ENCODE results near the gene PRMT5.
"Not testable (repeated sequence)": the region's sequence is repeated elsewhere in the genome, so short reads cannot be mapped to it uniquely, and the experiment has no call there.

Gene PRMT5

DNA sequence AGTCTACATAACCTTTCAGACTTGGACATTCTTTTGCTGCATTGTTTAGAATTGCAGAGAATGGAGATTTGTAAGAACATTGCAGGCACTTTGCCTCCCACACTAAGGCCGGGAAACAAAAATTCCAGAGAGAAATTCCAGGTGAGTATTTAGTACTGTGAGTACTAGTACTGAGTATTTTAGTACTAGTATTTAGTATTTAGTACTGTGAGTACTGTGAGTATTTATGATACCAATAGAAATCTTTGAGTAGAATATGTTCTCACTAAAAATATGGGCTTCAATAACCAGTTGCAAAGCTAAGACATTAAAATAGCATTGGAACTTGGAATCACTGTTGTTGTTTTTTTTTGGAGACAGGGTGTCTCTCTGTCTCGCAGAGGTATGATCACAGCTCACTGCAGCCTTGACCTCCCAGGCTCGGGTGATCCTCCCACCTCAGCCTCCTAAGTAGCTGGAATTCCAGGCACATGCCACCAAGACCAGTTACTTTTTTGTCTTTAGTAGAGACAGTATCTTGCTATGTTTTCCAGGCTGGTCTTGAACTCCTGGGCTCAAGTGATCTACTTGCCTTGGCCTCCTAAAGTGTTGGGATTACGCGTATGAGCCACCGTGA lies 33.0 kb upstream of the PRMT5 start:
- no peak for DNase-seq
- CTCF ChIA-PET, result interaction anchor here (0.9 to 6.2 kb wide), 3 partner anchors 11 to 107 kb away, joined by 3 to 54 read pairs (median 4); no protein-coding TSS in a partner anchor
- peaks cover 7% of the 10 kb centered on the region for H3K4me1 Mint-ChIP-seq
- no peak overlapping the region for H3K27ac Mint-ChIP-seq
- no peaks in the 10 kb centered on the region for H3K9me3 Mint-ChIP-seq
- H3K27me3 Mint-ChIP-seq, result peaks cover 11% of the 10 kb centered on the region
- no peak overlapping the region for H3K4me3 Mint-ChIP-seq
- no peaks in the 10 kb centered on the region for H3K36me3 Mint-ChIP-seq

- Mint-ChIP-seq H3K4me1 (peaks cover 30% of the 10 kb centered on the region), H3K36me3 (peaks cover 29% of the 10 kb centered on the region), H3K9me3 (no peaks in the 10 kb centered on the region), H3K27me3 (peaks cover 4% of the 10 kb centered on the region), H3K27ac (peak overlapping the region; percentile 92), H3K4me3 (peak overlapping the region; percentile 91)
- no peak for DNase-seq
- CTCF ChIA-PET, result interaction anchor here (0.8 to 3.7 kb wide), 11 partner anchors 11 to 166 kb away, joined by 3 to 24 read pairs (median 3); no protein-coding TSS in a partner anchor
These were observed 26.8 kb upstream of the PRMT5 start for GRCh38 chr14:22955702-22956569.

DNA sequence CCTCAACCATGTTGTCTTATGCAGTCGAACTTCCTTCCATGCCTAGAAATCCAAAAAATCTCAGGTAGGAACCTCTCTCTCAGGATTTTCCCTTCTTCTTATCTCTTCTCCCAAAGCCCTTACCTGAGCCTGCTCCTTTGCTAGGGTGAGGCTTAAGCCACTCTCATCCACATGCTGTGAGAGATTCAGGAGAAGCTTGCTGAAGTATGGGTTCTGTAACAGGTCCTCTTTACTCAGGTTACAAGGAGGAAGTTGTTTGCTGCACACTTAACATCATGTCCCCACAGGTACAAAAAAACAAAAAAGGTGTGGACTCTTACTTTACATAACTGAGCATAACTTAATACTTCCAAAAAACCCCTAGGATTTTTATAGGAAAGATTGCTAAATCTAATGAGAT lies 23.2 kb upstream of the PRMT5 start:
- Mint-ChIP-seq H3K36me3 (peaks cover 37% of the 10 kb centered on the region), H3K27me3 (no peaks in the 10 kb centered on the region), H3K4me3 (no peak overlapping the region), H3K9me3 (no peaks in the 10 kb centered on the region), H3K4me1 (peaks cover 24% of the 10 kb centered on the region), H3K27ac (no peak overlapping the region)
- CTCF ChIA-PET, result interaction anchor here (0.7 to 2.0 kb wide), 2 partner anchors 34 to 81 kb away, joined by 4 to 6 read pairs; no protein-coding TSS in a partner anchor
- DNase-seq, result no peak

- H3K27me3 Mint-ChIP-seq, H3K27ac Mint-ChIP-seq, DNase-seq, H3K9me3 Mint-ChIP-seq, CTCF ChIA-PET, H3K4me3 Mint-ChIP-seq: not testable (repeated sequence)
- H3K4me1 Mint-ChIP-seq, result peaks cover 23% of the 10 kb centered on the region
- peaks cover 43% of the 10 kb centered on the region for H3K36me3 Mint-ChIP-seq
These were observed 22.6 kb upstream of the PRMT5 start for GRCh38 chr14:22951795-22952194.

DNA sequence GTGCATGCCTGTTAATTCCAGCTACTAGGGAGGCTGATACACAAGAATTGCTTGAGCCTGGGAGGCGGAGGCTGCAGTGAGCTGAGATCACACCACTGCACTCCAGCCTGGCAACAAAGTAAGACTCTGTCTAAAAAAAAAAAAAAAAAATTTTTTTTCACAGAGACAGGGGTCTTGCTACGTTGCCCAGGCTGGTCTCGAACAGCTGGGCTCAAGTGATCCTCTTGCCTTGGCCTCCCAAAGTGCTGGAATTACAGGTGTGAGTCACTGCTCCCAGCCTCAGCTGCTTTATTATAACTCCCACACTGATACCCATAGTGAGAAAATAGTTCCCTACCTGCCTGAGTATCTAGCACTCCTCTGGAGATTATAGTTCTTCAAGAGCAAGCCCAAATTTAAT lies 16.5 kb upstream of the PRMT5 start:
- CTCF ChIA-PET, result interaction anchor here (0.9 to 1.8 kb wide), 2 partner anchors 9 to 10 kb away, joined by 4 to 9 read pairs; no protein-coding TSS in a partner anchor
- Mint-ChIP-seq H3K4me1 (no peaks in the 10 kb centered on the region), H3K9me3 (no peaks in the 10 kb centered on the region), H3K27ac (no peak overlapping the region), H3K27me3 (no peaks in the 10 kb centered on the region), H3K36me3 (peaks cover 26% of the 10 kb centered on the region), H3K4me3 (no peak overlapping the region)
- DNase-seq, result no peak

DNA sequence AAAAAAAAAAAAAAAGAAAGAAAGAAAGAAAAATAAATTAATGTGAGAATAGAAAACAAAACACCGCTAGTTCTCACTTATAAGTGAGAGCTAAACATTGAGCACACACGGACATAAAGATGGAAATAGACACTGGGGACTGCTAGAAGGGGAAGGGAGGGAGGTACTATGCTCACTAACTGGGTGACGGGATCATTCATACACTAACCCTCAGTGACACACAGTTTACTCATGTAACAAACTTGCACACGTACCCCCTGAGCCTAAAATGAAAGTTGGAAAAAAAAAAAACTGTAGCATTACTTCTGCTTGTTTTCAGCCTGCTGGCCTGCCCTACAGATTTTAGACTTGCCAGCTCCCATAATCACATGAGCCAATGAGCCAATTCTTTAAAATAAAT lies 10.5 kb upstream of the PRMT5 start:
- CTCF ChIA-PET, result interaction anchor here (0.6 to 2.1 kb wide), 2 partner anchors 10 to 129 kb away, joined by 4 to 5 read pairs; no protein-coding TSS in a partner anchor
- Mint-ChIP-seq H3K4me3 (no peak overlapping the region), H3K27me3 (no peaks in the 10 kb centered on the region), H3K4me1 (no peaks in the 10 kb centered on the region), H3K9me3 (no peaks in the 10 kb centered on the region), H3K27ac (no peak overlapping the region), H3K36me3 (peaks cover 11% of the 10 kb centered on the region)
- DNase-seq, result no peak

- CTCF ChIA-PET, result interaction anchor here (0.9 to 1.5 kb wide), 4 partner anchors 21 to 52 kb away, joined by 3 to 7 read pairs (median 4); no protein-coding TSS in a partner anchor
- H3K4me3 Mint-ChIP-seq, result no peak overlapping the region
These were observed 6.0 kb upstream of the PRMT5 start for GRCh38 chr14:22935156-22935555.

DNA sequence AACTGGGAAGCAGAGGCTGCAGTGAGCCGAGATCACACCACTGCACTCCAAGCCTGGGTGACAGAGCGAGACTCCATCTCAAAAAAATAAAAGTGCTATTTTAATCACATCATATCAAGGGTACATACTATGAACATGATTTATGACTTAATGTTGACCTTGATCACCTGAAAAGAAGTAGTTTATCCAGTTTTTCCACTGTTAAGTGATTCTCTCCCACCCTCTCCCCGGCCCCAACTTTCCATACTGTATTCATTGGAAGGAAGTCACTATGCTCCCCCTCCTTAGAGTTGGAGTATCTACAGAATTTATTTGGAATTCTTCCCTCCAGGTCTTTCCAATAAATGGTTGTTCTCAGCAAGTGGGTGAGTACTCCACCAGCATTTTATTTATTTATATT lies 3.0 kb upstream of the PRMT5 start:
- Mint-ChIP-seq H3K27ac (no peak overlapping the region), H3K27me3 (no peaks in the 10 kb centered on the region), H3K4me3 (no peak overlapping the region), H3K9me3 (no peaks in the 10 kb centered on the region), H3K4me1 (peaks cover 12% of the 10 kb centered on the region), H3K36me3 (peaks cover 4% of the 10 kb centered on the region)
- DNase-seq, result no peak
- CTCF ChIA-PET, result no interaction called here

More at GRCh38 chr14:22935156-22935555, 6.0 kb upstream of the PRMT5 start:
- Mint-ChIP-seq H3K27ac (no peak overlapping the region), H3K36me3 (peaks cover 4% of the 10 kb centered on the region), H3K4me1 (no peaks in the 10 kb centered on the region), H3K27me3 (no peaks in the 10 kb centered on the region), H3K9me3 (no peaks in the 10 kb centered on the region)
- no peak for DNase-seq

DNA sequence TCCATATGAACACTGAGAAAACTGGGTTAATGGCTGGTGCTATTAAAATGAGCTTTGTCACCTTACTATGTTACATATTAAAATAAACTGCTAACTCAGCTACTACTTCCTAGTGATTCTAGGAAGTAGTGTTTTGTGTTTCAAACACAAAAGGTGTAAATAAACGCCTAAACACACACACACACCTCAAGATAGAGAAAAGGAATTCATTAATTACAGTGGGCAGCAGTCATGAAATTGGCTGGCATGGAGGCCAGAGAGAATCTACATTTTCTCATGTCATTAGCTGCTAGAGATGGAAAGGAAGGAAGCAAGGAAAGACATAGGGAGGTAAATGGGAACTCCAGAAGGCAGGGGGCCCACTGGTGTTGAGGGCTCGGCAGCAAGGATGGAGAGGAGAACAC lies 787 bp upstream of the PRMT5 start:
- CTCF ChIA-PET, result interaction anchor here (0.9 to 3.0 kb wide), 25 partner anchors 10 to 128 kb away, joined by 3 to 24 read pairs (median 5); partner anchors contain the start of genes AJUBA, HAUS4, RBM23 and REM2
- Mint-ChIP-seq H3K36me3 (peaks cover 16% of the 10 kb centered on the region), H3K27ac (no peak overlapping the region), H3K4me3 (no peak overlapping the region), H3K9me3 (no peaks in the 10 kb centered on the region), H3K27me3 (no peaks in the 10 kb centered on the region), H3K4me1 (peaks cover 26% of the 10 kb centered on the region)
- DNase-seq, result no peak

DNA sequence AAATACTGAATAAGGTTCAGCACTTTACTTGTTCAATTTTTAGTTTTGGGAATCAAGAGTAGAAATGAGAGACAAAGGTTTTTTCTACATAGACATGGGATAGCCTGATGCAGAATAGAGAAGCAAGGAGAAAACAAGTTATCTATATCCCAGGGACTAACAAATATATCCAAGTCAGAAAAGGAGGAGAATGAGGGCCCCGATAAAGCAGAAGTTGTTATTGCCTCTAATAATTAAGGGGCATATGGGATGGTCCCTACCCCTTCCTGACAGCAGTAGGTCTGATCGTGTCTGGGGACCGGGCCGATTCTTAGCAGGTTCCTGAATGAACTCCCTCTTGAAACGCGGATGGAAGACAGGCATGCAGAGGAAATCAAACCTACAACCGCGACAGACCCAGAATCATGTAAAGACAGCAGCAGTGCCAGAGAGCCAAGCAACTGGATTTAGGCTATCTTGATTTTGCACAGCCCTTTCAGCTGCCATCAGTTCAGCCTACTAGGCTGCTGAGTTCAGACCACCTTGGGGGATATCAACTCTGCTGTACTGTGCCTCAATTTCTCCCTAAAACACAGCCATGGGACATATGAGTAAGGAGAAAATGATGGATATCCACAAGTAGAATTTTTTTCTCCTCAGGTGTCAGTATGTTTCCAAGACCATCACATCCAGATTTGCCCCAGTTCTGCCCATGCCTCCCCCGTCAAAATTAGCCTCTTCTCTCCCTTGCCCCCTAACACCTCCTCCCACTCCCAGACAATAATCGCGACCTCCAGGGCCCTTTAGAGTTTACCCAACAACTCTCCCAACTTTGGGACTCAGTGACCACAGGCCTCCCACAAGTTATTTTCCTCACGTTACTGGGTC lies 706 bp downstream of the PRMT5 start:
- H3K27ac Mint-ChIP-seq, result no peak overlapping the region
- H3K27me3 Mint-ChIP-seq, result no peaks in the 10 kb centered on the region
- peaks cover 25% of the 10 kb centered on the region for H3K36me3 Mint-ChIP-seq
- H3K4me1 Mint-ChIP-seq, result peaks cover 26% of the 10 kb centered on the region
- H3K9me3 Mint-ChIP-seq, result no peaks in the 10 kb centered on the region
- peak; percentile 22 for DNase-seq
- CTCF ChIA-PET, result interaction anchor here (0.9 to 3.0 kb wide), 8 partner anchors 9 to 358 kb away, joined by 3 to 24 read pairs (median 6); partner anchors contain the start of gene RBM23
- no peak overlapping the region for H3K4me3 Mint-ChIP-seq

GRCh38 chr14:22926316-22926715 lies 2.9 kb downstream of the PRMT5 start:
- no peaks in the 10 kb centered on the region for H3K9me3 Mint-ChIP-seq
- H3K36me3 Mint-ChIP-seq, result peaks cover 35% of the 10 kb centered on the region
- no peak for DNase-seq
- H3K27ac Mint-ChIP-seq, result no peak overlapping the region
- CTCF ChIA-PET, result no interaction called here
- H3K4me1 Mint-ChIP-seq, result peaks cover 27% of the 10 kb centered on the region
- no peak overlapping the region for H3K4me3 Mint-ChIP-seq
- H3K27me3 Mint-ChIP-seq, result no peaks in the 10 kb centered on the region

DNA sequence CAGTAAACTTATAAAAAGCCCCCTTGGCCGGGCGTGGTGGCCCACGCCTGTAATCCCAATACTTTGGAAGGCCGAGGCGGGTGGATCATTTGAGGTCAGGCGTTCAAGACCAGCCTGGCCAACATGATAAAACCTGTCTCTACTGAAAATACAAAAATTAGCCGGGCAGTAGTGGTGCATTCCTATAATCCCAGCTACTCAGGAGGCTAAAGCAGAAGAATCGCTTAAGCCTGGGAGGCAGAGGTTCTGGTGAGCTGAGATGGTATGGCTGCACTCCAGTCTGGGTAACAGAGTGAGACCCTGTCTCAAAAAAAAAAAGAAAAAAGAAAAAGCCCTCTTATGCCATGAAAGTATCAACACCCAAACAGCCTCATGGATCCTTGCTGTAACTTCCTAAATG lies 3.7 kb downstream of the PRMT5 start:
- peaks cover 29% of the 10 kb centered on the region for H3K4me1 Mint-ChIP-seq
- H3K9me3 Mint-ChIP-seq, result no peaks in the 10 kb centered on the region
- H3K4me3 Mint-ChIP-seq, result no peak overlapping the region
- no peak for DNase-seq
- H3K27ac Mint-ChIP-seq, result no peak overlapping the region
- CTCF ChIA-PET, result no interaction called here
- no peaks in the 10 kb centered on the region for H3K27me3 Mint-ChIP-seq
- H3K36me3 Mint-ChIP-seq, result peaks cover 40% of the 10 kb centered on the region

GRCh38 chr14:22923746-22924145 lies 5.4 kb downstream of the PRMT5 start:
- CTCF ChIA-PET, result no interaction called here
- H3K27ac Mint-ChIP-seq, result peak overlapping the region; percentile 33
- DNase-seq, result no peak
- peaks cover 44% of the 10 kb centered on the region for H3K36me3 Mint-ChIP-seq
- H3K4me1 Mint-ChIP-seq, result peaks cover 46% of the 10 kb centered on the region
- H3K27me3 Mint-ChIP-seq, result peaks cover 5% of the 10 kb centered on the region
- no peak overlapping the region for H3K4me3 Mint-ChIP-seq
- H3K9me3 Mint-ChIP-seq, result no peaks in the 10 kb centered on the region

DNA sequence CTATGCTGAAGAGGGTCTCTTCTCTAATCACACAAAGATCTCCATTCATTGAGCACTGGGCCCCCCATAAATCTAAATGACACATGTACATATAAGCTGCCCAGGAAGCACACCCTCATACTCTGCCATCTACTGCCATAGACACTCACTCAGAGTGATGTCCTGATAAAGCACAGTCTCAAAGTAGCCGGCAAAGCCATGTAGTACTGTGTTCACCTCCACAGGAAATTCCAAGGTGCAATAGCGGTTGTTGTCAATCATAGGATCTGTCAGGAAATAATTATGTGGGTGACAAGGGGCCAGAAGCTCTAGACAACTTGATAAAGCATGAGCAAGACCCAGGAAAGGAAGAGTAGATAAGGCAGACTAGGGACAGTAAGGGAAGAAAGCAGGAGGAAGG lies 6.9 kb downstream of the PRMT5 start:
- DNase-seq, result no peak

More for the DNA sequence above, 6.9 kb downstream of the PRMT5 start:
- H3K4me3 Mint-ChIP-seq, result no peak overlapping the region
- no peak overlapping the region for H3K27ac Mint-ChIP-seq
- peaks cover 43% of the 10 kb centered on the region for H3K4me1 Mint-ChIP-seq
- CTCF ChIA-PET, result interaction anchor here (0.9 kb wide), 1 partner anchor 60 kb away, joined by 3 read pairs; the partner anchor contains the start of gene AJUBA
- peaks cover 50% of the 10 kb centered on the region for H3K36me3 Mint-ChIP-seq
- peaks cover 6% of the 10 kb centered on the region for H3K27me3 Mint-ChIP-seq
- no peaks in the 10 kb centered on the region for H3K9me3 Mint-ChIP-seq

All from activated naive CD4-positive, alpha-beta T cell treated with anti-CD3 and anti-CD28 coated beads, Interleukin-2, amount 10 ng/mL, durations not matched to agents 7 days and 5 days (primary cell).